ENCODE measurements around the gene ZNF429.
"Not testable (repeated sequence)": the region's sequence is repeated elsewhere in the genome, so short reads cannot be mapped to it uniquely, and the experiment has no call there.

ZNF429 gene

DNA sequence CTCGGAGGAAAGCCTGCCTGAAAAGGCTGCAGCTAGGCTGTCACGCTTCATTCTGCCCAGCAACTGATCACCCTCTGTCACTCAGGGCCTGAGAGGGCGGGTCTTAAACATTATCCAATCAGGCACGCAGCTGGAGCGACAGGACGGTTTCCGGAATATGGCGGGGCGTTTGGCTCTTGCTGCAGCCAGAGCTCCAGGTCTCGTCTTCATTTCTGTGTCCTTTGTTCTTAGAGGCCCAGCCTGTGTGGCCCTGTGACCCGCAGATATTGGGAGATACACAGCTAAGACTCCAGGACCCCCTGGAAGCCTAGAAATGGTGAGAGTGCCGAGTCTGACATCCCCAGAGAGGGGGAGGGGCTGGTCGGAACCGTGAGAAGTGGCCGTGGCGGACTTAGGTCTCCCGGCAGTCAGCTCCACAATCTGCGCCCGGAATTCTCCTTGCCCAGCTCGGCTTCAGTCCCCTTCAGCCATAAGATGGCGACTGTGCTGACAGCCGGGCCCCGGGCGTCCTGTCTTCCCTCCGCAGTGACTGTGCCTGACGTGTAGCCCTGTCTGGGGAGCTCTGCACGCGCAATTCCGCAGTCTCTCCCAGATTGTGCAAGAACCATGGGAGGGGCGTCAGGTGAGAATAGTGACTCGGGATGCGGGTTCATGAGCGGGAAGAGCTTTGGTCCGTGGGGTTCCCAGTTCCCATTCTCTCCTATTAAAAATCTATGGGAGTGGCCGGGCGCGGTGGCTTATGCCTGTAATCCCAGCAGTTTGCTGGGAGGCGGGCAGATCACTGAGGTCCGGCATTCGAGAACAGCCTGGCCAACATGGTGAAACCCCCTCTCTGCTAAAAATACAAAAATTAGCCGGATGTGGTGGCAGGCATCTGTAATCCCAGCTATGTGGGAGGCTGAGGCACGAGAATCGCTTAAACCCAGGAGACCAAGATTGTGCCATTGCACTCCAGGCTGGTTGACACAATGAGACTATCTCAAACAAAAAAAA is at the start of gene ZNF429:
Gene ZNF429 (plus strand): TSS at position 144 of the 993 bp plus-strand sequence. CDS start 170 bp downstream, at position 314.
- DNase-seq (ENCODE audit: low read depth in 2 of 2), result peak; percentile 84 to 87

GRCh38 chr19:21460686-21461085 is 44.7 kb upstream of the ZNF429 start:
- DNase-seq (ENCODE audit: low read depth in 2 of 2), result no peak

DNA sequence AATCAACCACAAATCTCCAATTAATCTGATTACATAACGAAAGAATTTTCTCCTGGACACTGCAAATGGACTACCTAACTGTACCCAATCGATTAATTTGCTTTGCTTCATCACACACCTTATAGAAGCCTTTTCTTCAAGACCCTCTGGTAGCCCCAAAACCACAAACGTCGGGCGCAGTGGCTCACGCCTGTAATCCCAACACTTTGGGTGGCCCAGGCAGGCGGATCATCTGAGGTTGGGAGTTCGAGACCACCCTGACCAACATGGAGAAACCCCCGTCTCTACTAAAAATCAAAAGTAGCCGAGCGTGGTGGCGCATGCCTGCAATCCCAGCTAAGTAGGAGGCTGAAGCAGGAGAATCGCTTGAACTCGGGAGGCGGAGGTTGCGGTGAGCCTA is 42.9 kb upstream of the ZNF429 start:
- no peak for DNase-seq (ENCODE audit: low read depth in 2 of 2)

- peak in 1 of 2 experiments; percentile 33 for DNase-seq (ENCODE audit: low read depth in 2 of 2)
Measured at GRCh38 chr19:21463449-21464105, 41.8 kb upstream of the ZNF429 start.

DNA sequence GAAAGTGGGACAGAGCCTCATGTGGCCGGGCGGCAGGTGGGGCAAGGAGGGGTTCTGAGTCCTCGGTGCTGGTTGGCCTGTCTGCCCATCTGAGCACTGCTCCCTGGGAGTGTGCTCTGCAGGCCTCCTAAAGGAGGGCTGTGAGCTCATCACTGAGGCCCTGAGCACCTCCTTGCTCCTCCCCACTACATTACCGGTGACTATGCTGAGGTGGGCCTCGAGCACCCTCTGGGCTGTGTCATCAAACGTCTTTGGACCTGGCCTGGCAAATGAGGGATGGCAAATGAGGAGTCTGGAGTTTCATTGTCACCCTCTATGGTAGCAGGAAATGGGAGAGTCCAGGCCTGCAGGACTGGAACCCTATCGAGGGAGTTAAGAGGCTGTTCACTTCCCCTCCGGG is 38.8 kb upstream of the ZNF429 start:
- no peak for DNase-seq (ENCODE audit: low read depth in 2 of 2)

DNA sequence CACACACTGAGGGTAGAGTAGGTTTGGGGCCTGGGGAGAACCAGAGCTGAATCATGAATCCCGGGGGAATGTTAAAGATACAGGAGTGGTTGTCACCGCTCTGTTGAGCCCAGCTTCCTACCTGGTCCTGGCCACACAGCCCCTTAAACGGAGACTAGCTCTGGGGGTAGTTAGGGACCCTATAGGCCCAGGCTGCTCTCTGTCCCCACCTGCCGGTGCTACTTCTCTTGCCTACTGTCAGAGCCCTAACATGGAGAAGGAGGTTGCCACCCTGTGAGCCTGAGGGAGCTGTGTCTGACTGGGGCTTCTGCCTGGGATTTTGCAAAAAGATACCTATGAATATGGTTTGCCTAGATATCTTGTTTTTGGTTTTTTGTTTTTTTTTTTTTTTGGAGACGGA is 36.6 kb upstream of the ZNF429 start:
- no peak for DNase-seq (ENCODE audit: low read depth in 2 of 2)

DNA sequence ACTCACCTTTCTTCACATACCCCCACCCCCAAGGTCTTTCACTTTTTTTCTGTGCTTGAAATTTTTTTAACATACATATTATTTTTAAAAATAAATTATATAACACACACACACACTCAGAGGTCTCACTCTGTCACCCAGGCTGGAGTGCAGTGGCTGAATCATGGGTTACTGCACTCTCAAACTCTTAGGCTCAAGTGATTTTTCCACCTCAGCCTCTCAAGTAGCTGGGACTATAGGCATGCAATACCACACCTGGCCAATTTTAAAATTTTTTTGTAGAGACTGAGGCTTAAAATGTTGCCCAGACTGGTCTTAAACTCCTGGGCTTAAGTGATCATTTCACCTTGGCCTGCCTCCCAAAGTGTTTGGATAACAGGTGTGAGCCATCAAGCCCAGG is 32.9 kb upstream of the ZNF429 start:
- DNase-seq (ENCODE audit: low read depth in 2 of 2), result no peak

GRCh38 chr19:21474671-21475181 is 30.7 kb upstream of the ZNF429 start:
- DNase-seq (ENCODE audit: low read depth in 2 of 2), result peak; percentile 73 to 84

DNA sequence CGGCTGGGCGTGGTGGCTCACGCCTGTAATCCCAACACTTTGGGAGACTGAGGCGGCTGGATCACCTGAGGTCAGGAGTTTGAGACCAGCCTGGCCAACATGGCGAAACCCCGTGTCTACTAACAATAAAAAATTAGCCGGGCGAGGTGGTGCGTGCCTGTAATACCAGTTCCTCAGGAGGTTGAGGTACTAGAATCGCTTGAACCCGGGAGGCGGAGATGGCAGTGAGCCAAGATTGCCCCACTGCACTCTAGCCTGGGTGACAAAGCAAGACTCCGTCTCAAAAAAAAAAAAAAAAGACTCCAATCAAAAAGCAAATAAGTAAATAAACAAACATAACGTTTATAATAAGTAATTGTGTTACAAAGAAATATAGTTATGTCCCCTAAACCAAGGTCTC is 23.0 kb upstream of the ZNF429 start:
- DNase-seq (ENCODE audit: low read depth in 2 of 2), result not testable (repeated sequence)

DNA sequence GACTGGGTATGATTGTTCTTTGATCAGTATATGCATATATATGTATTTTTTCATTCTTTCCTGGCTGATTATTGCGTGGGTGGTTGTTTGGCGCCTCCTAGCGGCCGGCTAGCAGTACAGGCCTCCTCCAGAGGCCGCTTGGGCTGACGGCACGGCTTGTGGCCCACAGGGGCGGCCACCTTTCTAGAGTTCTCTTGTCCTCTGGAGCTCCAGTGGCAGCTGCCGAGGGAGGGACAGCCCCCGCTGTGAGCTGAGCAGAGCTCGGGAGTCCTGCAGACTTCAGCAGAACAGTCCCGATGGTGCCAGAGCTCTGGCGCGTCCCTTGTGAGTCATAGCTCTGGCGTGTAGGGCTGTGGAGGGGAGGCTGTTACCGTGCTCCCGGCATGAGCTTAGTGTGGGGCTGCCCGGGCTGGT is 22.5 kb upstream of the ZNF429 start:
- peak; percentile 44 to 63 for DNase-seq (ENCODE audit: low read depth in 2 of 2)

GRCh38 chr19:21483589-21484170 is 21.7 kb upstream of the ZNF429 start:
- DNase-seq (ENCODE audit: low read depth in 2 of 2), result peak; percentile 45 to 65

DNA sequence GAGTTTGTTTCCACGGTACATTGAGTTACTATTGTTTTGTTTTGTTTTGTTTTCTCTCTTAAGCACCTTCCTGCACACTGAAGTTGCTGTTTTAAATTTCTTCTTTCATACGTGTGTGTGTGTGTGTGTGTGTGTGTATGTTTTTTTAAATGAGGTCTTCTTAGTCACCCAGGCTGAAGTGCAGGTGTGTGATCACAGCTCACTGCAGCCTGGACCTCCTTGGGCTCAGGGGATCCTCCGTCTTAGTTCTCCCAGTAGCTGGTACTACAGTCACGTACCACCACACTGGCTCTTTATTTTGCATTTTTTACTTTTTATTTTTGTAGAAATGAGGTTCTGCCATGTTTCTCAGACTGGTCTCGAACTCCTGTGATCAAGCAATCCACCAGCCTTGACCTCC is 20.8 kb upstream of the ZNF429 start:
- DNase-seq (ENCODE audit: low read depth in 2 of 2), result no peak

- no peak for DNase-seq (ENCODE audit: low read depth in 2 of 2)
Measured at GRCh38 chr19:21485926-21486325, 19.5 kb upstream of the ZNF429 start.

- no peak for DNase-seq (ENCODE audit: low read depth in 2 of 2)
Measured at GRCh38 chr19:21487969-21488368, 17.4 kb upstream of the ZNF429 start.

DNA sequence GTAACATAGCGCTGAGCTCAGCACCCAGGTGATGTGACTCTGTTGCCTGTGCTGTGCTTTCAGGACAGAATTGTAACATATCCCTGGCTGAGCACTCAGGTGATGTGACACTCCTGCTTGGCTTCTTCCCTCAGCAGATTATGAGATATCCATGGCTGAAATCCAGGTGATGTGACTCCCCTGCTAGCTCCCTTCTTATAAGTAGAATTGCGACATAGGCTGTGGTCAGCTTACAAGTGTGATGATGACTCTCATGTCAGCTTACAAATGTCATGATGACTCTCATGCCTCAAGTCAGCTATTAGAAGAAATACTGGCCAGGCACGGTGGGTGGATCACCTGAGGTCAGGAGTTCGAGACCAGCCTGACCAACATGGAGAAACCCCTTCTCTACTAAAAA is 14.3 kb upstream of the ZNF429 start:
- no peak for DNase-seq (ENCODE audit: low read depth in 2 of 2)

- DNase-seq (ENCODE audit: low read depth in 2 of 2), result no peak
Measured at GRCh38 chr19:21492947-21493906, 12.2 kb upstream of the ZNF429 start.

GRCh38 chr19:21496876-21497275 is 8.5 kb upstream of the ZNF429 start:
- DNase-seq (ENCODE audit: low read depth in 2 of 2), result no peak

DNA sequence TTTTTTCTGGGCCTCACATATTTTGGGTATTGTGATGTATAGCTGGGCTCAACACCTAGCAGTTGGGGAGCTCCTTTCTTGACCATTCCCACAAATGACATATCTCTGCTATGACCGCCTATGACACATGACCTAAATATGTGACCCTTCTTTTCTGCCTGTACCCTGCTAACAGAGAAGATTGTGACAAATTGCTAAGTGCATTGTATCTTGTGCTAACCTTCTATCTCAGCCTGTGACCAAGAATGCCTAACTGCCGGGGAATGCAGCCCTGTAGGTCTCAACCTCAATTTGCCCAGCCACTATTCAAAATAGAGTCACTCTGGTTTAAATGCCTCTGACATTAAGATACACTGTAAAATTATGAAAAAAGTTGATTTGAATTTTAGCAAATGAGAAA is 6.8 kb upstream of the ZNF429 start:
- DNase-seq (ENCODE audit: low read depth in 2 of 2), result no peak

DNA sequence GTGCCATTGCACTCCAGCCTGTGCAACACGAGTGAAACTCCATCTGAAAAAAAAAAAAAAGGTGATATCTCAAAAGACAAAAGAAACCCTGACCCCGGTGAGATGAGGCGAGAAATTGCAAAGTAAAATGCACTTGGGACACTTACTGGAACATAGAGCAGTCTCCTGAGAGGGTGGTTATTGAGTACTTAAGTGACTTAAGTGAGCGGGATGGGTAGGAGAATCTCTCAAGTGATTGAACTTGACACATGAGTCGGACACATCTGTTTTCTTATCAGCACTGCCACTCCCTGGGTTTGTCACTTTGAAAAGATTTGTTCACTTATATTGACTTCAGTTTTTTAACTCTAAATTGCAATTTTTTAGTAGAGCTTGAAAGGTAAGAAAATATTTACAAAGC is 2.8 kb downstream of the ZNF429 start:
- DNase-seq (ENCODE audit: low read depth in 2 of 2), result no peak

DNA sequence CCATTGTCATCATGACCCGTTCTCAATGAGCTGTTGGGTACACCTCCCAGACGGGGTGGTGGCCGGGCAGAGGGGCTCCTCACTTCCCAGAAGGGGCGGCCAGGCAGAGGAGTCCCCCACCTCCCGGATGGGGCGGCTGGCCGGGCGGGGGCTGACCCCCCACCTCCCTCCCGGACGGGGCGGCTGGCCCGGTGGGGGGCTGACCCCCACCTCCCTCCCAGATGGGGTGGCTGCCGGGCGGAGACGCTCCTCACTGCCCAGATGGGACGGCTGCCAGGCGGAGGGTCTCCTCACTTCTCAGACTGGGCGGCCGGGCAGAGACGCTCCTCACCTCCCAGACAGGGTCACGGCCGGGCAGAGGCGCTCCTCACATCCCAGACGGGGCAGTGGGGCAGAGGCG is 5.7 kb downstream of the ZNF429 start:
- DNase-seq (ENCODE audit: low read depth in 2 of 2), result not testable (repeated sequence)

DNA sequence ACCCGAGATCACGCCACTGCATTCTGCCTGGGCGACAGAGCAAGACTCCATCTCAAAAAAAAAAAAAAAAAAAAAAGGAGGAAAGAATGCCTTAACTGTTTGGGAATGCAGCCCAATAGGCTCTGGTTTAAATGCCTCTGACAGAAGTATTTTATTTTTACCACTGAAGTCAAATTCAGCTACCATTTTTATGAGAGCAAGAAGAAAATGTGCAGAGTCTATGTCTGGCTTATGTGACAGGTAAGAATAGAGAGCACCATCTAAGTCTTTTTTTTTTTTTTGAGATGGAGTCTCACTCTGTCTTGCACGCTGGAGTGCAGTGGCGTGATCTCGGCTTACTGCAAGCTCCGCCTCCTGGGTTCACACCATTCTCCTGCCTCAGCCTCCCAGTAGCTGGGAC is 7.2 kb downstream of the ZNF429 start:
- not testable (repeated sequence) for DNase-seq (ENCODE audit: low read depth in 2 of 2)

All from stimulated activated CD4-positive, alpha-beta T cell treated with anti-CD3 and anti-CD28 coated beads, Interleukin-12 subunit alpha, Interleukin-12 subunit beta, amount 100 ng/mL, for 24 hours (primary cell).